HG03159 (cell line): ENCODE data around the gene KLF1.

Source experiments
- ATAC-seq: cut with Tn5 transposase; IDR thresholded peaks from one replicate; pipeline ENCODE4 v1.9.1; 2021; ENCODE audit warnings: mild to moderate bottlenecking, moderate library complexity; ENCODE audit not compliant: unreplicated experiment

KLF1 gene

GRCh38 chr19:12838886-12839756 is 47.9 kb downstream of the KLF1 start:
- ATAC-seq = no peak

- no peak for ATAC-seq
These were observed 48.7 kb downstream of the KLF1 start, which contains the start of gene MAST1 for GRCh38 chr19:12838182-12838885. TSS of gene MAST1 (plus strand) at chr19:12838515. CDS start at chr19:12838573, 58 bp downstream.

- ATAC-seq = no peak
These were observed 49.8 kb downstream of the KLF1 start for GRCh38 chr19:12837225-12837624.

GRCh38 chr19:12836529-12836863 is 50.5 kb downstream of the KLF1 start:
- ATAC-seq = no peak

- ATAC-seq = no peak
These were observed 51.8 kb downstream of the KLF1 start for GRCh38 chr19:12834976-12835757.

- no peak for ATAC-seq
These were observed 52.4 kb downstream of the KLF1 start, which contains the start of gene RTBDN for GRCh38 chr19:12834566-12834943. TSS of gene RTBDN (minus strand) at chr19:12834579. CDS start at chr19:12829979, 4,600 bp downstream.
